ENCODE measurements around the gene CWC27.

CWC27 gene

GRCh38 chr5:64836786-64837185 is 68.1 kb downstream of the CWC27 start:
- no peaks in the 10 kb centered on the region for H3K79me2 ChIP-seq (ENCODE audit: insufficient read depth, low read depth)
- no peak overlapping the region for H3K4me3 ChIP-seq (IDR thresholded peaks at IDR 0.05; ENCODE audit: insufficient read depth, low read depth, low read length)
- no peak for TF ChIP-seq CTCF (conservative IDR thresholded peaks at IDR 0.05; ENCODE audit: low read depth, low read length)
- no peak overlapping the region for H3K9ac ChIP-seq
- H4K20me1 ChIP-seq (ENCODE audit: insufficient read depth), result no peaks in the 10 kb centered on the region
- no peaks in the 10 kb centered on the region for H3K36me3 ChIP-seq (ENCODE audit: insufficient read depth)
- peaks cover 13% of the 10 kb centered on the region for H3K4me1 ChIP-seq (ENCODE audit: low read depth, poor library complexity, severe bottlenecking)
- H2AFZ ChIP-seq (ENCODE audit: low read depth), result no peak overlapping the region
- H3K27me3 ChIP-seq (ENCODE audit: insufficient read depth, low read depth), result no peaks in the 10 kb centered on the region
- no peak overlapping the region for H3K27ac ChIP-seq
- H3K4me2 ChIP-seq, result no peak overlapping the region

- Histone ChIP-seq H3K4me1 (ENCODE audit: low read depth, poor library complexity, severe bottlenecking) (peaks cover 13% of the 10 kb centered on the region), H3K79me2 (ENCODE audit: insufficient read depth, low read depth) (no peaks in the 10 kb centered on the region), H3K4me2 (no peak overlapping the region), H3K36me3 (ENCODE audit: insufficient read depth) (no peaks in the 10 kb centered on the region), H2AFZ (ENCODE audit: low read depth) (no peak overlapping the region), H3K27ac (no peak overlapping the region), H3K27me3 (ENCODE audit: insufficient read depth, low read depth) (no peaks in the 10 kb centered on the region), H3K9ac (no peak overlapping the region), H3K4me3 (IDR thresholded peaks at IDR 0.05; ENCODE audit: insufficient read depth, low read depth, low read length) (no peak overlapping the region), H4K20me1 (ENCODE audit: insufficient read depth) (no peaks in the 10 kb centered on the region)
- no peak for TF ChIP-seq CTCF (conservative IDR thresholded peaks at IDR 0.05; ENCODE audit: low read depth, low read length)
Observed at GRCh38 chr5:64838376-64838775, 69.6 kb downstream of the CWC27 start.

GRCh38 chr5:64838803-64839202 is 70.1 kb downstream of the CWC27 start:
- H3K36me3 ChIP-seq (ENCODE audit: insufficient read depth), result no peaks in the 10 kb centered on the region
- H2AFZ ChIP-seq (ENCODE audit: low read depth), result no peak overlapping the region
- no peak overlapping the region for H3K4me3 ChIP-seq (IDR thresholded peaks at IDR 0.05; ENCODE audit: insufficient read depth, low read depth, low read length)
- H3K79me2 ChIP-seq (ENCODE audit: insufficient read depth, low read depth), result no peaks in the 10 kb centered on the region
- no peaks in the 10 kb centered on the region for H4K20me1 ChIP-seq (ENCODE audit: insufficient read depth)
- no peaks in the 10 kb centered on the region for H3K27me3 ChIP-seq (ENCODE audit: insufficient read depth, low read depth)
- no peak overlapping the region for H3K9ac ChIP-seq
- no peak overlapping the region for H3K4me2 ChIP-seq
- peaks cover 13% of the 10 kb centered on the region for H3K4me1 ChIP-seq (ENCODE audit: low read depth, poor library complexity, severe bottlenecking)
- no peak for TF ChIP-seq CTCF (conservative IDR thresholded peaks at IDR 0.05; ENCODE audit: low read depth, low read length)
- H3K27ac ChIP-seq, result no peak overlapping the region

- no peaks in the 10 kb centered on the region for H3K27me3 ChIP-seq (ENCODE audit: insufficient read depth, low read depth)
- H3K4me3 ChIP-seq (IDR thresholded peaks at IDR 0.05; ENCODE audit: insufficient read depth, low read depth, low read length), result no peak overlapping the region
- no peaks in the 10 kb centered on the region for H4K20me1 ChIP-seq (ENCODE audit: insufficient read depth)
- peaks cover 13% of the 10 kb centered on the region for H3K4me1 ChIP-seq (ENCODE audit: low read depth, poor library complexity, severe bottlenecking)
- no peak overlapping the region for H3K27ac ChIP-seq
- H3K36me3 ChIP-seq (ENCODE audit: insufficient read depth), result no peaks in the 10 kb centered on the region
- H3K9ac ChIP-seq, result no peak overlapping the region
- no peak overlapping the region for H3K4me2 ChIP-seq
- TF ChIP-seq CTCF (conservative IDR thresholded peaks at IDR 0.05; ENCODE audit: low read depth, low read length), result no peak
- no peak overlapping the region for H2AFZ ChIP-seq (ENCODE audit: low read depth)
- H3K79me2 ChIP-seq (ENCODE audit: insufficient read depth, low read depth), result no peaks in the 10 kb centered on the region
Observed at GRCh38 chr5:64839936-64840335, 71.2 kb downstream of the CWC27 start.
